GM10266 (cell line): ENCODE measurements around the gene TDRD9.

Experiments used
- DNase-seq: peaks from one replicate; pipeline ENCODE4 v3.0.0; 2012; ENCODE audit errors: extremely low spot score
- CTCF ChIP-seq: IDR thresholded peaks from 2 replicates; pipeline ENCODE4 v1.5.1; 2012; ENCODE audit warnings: mild to moderate bottlenecking, low read depth; ENCODE audit not compliant: control insufficient read depth, insufficient read depth; ENCODE audit errors: missing control alignments

TDRD9 gene

GRCh38 chr14:104081951-104082464 is 153.8 kb downstream of the TDRD9 start:
- DNase-seq: no peak
- no peak for TF ChIP-seq CTCF

DNA sequence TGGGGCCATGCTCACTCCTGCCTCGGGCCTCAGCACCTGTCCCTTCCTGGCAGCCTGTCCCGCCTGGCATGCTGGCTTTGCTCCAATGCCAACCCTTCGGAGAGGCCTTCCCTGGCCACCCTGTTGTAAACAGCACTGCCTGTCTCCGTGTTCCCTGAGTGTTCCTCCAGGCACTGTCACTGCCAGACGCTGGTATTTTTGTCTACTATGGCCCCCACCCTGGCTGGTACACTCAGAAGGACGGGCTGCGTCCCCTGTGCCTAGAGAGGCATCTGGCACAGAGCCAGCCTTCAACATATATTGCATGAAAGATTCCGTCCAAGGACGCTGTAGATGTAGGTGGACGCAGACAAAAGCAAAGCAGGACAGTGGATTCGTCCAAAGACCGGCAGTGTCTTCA is 154.6 kb downstream of the TDRD9 start:
- DNase-seq: no peak
- TF ChIP-seq CTCF: no peak

DNA sequence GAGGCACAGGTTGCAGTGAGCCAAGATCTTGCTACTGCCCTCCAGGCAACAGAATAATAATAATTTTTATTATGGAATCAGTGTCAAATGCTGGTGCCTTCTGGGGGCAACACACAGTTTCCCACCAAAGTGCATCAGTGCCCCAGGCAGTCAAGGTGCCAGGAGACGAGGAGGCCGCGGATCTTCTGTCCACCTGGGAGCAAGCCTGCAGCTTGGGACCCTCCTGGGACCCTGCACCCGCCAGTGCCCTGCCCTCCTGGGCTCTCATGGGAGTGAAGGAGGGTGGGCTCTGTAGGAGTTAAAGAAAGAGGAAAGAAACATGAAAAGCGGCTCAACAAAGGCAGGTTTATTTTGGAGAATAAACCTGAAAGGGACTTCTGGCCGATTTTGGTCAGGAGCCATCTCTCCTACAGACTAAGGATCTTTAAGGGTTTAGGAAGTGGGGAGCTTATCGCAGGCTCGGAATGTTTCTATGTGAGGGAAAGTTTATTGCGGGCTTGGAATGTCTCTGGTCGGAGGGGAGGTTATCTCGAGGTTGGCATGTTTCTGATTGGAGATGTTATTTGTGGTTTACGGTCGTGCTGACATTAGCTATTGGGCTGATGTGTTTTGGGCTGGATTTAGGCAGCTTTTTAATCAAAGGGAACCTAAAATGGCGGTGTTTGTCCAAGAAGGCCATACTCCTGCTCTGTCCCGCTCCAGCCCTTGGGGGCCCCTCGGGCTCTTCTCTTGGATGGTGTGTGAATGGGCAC is 156.2 kb downstream of the TDRD9 start:
- no peak for DNase-seq
- TF ChIP-seq CTCF: no peak

GRCh38 chr14:104085032-104085888 is 157.0 kb downstream of the TDRD9 start, which contains the start of gene ASPG:
TSS of gene ASPG (plus strand) at chr14:104085700. CDS start at chr14:104085771, 71 bp downstream.
- no peak for TF ChIP-seq CTCF
- DNase-seq: peak; percentile 82

DNA sequence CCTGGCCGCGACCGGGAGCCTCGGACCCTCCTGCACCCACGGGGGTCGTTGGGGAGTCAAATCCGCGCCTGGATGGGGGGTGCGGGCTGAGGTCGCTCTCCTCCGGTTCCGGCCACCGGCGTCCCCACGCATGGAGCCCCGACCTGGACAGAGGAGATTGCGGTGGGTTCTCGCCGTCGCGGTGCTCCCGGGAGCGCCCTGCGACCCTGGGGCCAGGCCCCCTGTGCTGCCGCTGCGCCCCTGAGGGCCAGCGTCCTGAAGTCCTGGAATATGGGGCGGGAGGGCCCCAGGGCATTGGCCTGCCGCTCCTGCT is 157.6 kb downstream of the TDRD9 start:
- TF ChIP-seq CTCF: no peak

GRCh38 chr14:104086210-104086660 is 158.0 kb downstream of the TDRD9 start:
- DNase-seq: no peak
- no peak for TF ChIP-seq CTCF

More for the DNA sequence above, 157.6 kb downstream of the TDRD9 start:
- no peak for DNase-seq
